Measurements from ENCODE around the gene FTCD. TPM values are rescaled to one million over a fixed set of nuclear protein-coding genes. Genes with fewer than 3 reads are reported as not detected.

FTCD gene
- total and polyA plus RNA-seq, 2 of the 8 experiments (the other 6 are each of a cell fraction or from before 2014, with no cell fraction given): 3.3 to 4.9 TPM

- no peak overlapping the region for H3K4me3 ChIP-seq (ENCODE audit: extremely low read depth in 1 of 4, insufficient read depth in 2 of 4, low read depth in 3 of 4, low read length in 4 of 4)
- H2BK120ac ChIP-seq (replicated peaks; ENCODE audit: low read depth, low read length): no peak overlapping the region
- no peak overlapping the region for H2AFZ ChIP-seq (ENCODE audit: low read length)
- H4K91ac ChIP-seq (replicated peaks; ENCODE audit: insufficient read length, low read length): no peak overlapping the region
- H3K4ac ChIP-seq (replicated peaks; ENCODE audit: insufficient read length, low read depth, low read length): no peak overlapping the region
- H2BK15ac ChIP-seq (ENCODE audit: low read length): no peak overlapping the region
- H3K23me2 ChIP-seq (ENCODE audit: low read depth, low read length): no peaks in the 10 kb centered on the region
- no peak overlapping the region for H3K56ac ChIP-seq (replicated peaks; ENCODE audit: insufficient read length, low read depth, low read length)
- TF ChIP-seq ZNF274 (IDR thresholded peaks at IDR 0.05; ENCODE audit: borderline replicate concordance, extremely low read depth, low read length) (no peak), ATF3 (IDR thresholded peaks at IDR 0.05; ENCODE audit: insufficient read depth, low read depth, low read length) (no peak), SP2 (IDR thresholded peaks at IDR 0.05; ENCODE audit: low read length) (no peak), E2F6 (IDR thresholded peaks at IDR 0.05) (no peak)
- no peak overlapping the region for H3K4me2 ChIP-seq (ENCODE audit: insufficient read depth in 1 of 2, low read depth in 2 of 2, low read length in 2 of 2)
- H3K23ac ChIP-seq (ENCODE audit: insufficient read length): no peak overlapping the region
- H4K5ac ChIP-seq (ENCODE audit: insufficient read length, low read depth, low read length): no peak overlapping the region
- no peak overlapping the region for H2AK5ac ChIP-seq (ENCODE audit: low read depth, low read length)
- H3K27me3 ChIP-seq (replicated peaks in 1 of 4; ENCODE audit: control insufficient read depth in 3 of 4, extremely low read depth in 1 of 4, insufficient read depth in 3 of 4, low read length in 3 of 4): no peaks in the 10 kb centered on the region; a peak in 1 of 7 replicates
- H3K79me2 ChIP-seq (ENCODE audit: control insufficient read depth in 1 of 2, insufficient read depth in 2 of 2, low read length in 2 of 2): no peaks in the 10 kb centered on the region
- H3K14ac ChIP-seq (ENCODE audit: insufficient read length): no peak overlapping the region
- ChIA-PET POLR2A (ENCODE audit: partially characterized antibody) (interaction anchor here (0.9 kb wide), 1 partner anchor 15 kb away, joined by 3 read pairs; no protein-coding TSS in a partner anchor), CTCF (ENCODE audit: partially characterized antibody) (interaction anchor here (0.7 to 1.8 kb wide), 5 partner anchors 16 to 266 kb away, joined by 3 to 7 read pairs (median 4); no protein-coding TSS in a partner anchor)
- H3K18ac ChIP-seq (ENCODE audit: extremely low read depth, low read length): no peak overlapping the region
- no peak overlapping the region for H3K27ac ChIP-seq (ENCODE audit: low read depth, low read length)
- H3K9ac ChIP-seq (replicated peaks in 1 of 4; ENCODE audit: extremely low read depth in 1 of 4, low read depth in 3 of 4, low read length in 3 of 4): no peak overlapping the region
- FAIRE-seq (no peak), DNase-seq (ENCODE audit: low read depth in 1 of 2, low spot score in 2 of 2) (no peak)
- peaks cover 0 to 11% (median 6%) of the 10 kb centered on the region in 4 experiments; a peak in 5 of 7 replicates for H3K4me1 ChIP-seq (replicated peaks in 1 of 4; ENCODE audit: control insufficient read depth in 3 of 4, insufficient read depth in 4 of 4, low read length in 3 of 4)
- H2BK5ac ChIP-seq (ENCODE audit: low read depth, low read length): no peak overlapping the region; the same call in 1 of the 2 replicates
- H2BK12ac ChIP-seq (ENCODE audit: low read depth, low read length): no peak overlapping the region
- H3K36me3 ChIP-seq (ENCODE audit: control insufficient read depth in 2 of 4, insufficient read depth in 4 of 4, low read length in 3 of 4): peaks cover 0 to 19% (median 8%) of the 10 kb centered on the region in 4 experiments; a peak in 5 of 8 replicates
- peaks cover 4 to 26% of the 10 kb centered on the region in 2 experiments; a peak in 2 of 4 replicates for H3K9me3 ChIP-seq (ENCODE audit: insufficient read depth in 2 of 2, low read depth in 1 of 2, low read length in 1 of 2)
- H3K79me1 ChIP-seq (ENCODE audit: low read depth, low read length): no peaks in the 10 kb centered on the region; the same call in 1 of the 2 replicates
- 92% methylated on average over 15 of the region's 15 CpGs; no CpG with 5 or more reads in 1 of the 2 experiments for WGBS, 2 experiments (ENCODE audit: extremely low coverage in 1 of 2, insufficient coverage in 1 of 2, insufficient read length in 1 of 2, insufficient replicate concordance in 2 of 2, low coverage in 1 of 2, low lambda C conversion rate in 2 of 2, missing lambda C conversion rate in 1 of 2)
- H2BK20ac ChIP-seq (ENCODE audit: low read length): no peak overlapping the region
- H4K20me1 ChIP-seq (replicated peaks in 1 of 2; ENCODE audit: control insufficient read depth in 1 of 2, insufficient read depth in 2 of 2, low read length in 2 of 2): peaks cover 0 to 4% of the 10 kb centered on the region in 2 experiments
- H4K8ac ChIP-seq (ENCODE audit: extremely low read depth, insufficient read depth, low read length): no peak overlapping the region
These were observed 2.6 kb upstream of the FTCD start for GRCh38 chr21:46157987-46158451.

Measured in H1 (cell line).